Mesendoderm (in vitro differentiated cells): ENCODE measurements around the gene SCP2.
"Not testable (repeated sequence)": the region's sequence is repeated elsewhere in the genome, so short reads cannot be mapped to it uniquely, and the experiment has no call there.

Experiments used
- DNase-seq: peaks from one replicate; pipeline ENCODE4 v3.0.0; 2013
- H2AK5ac ChIP-seq: 2 replicates; pipeline ENCODE4 v1.6.1; 2013; ENCODE audit warnings: low read length, inconsistent platforms
- H2BK120ac ChIP-seq: 2 replicates; pipeline ENCODE4 v1.6.1; 2013; ENCODE audit warnings: low read depth, mild to moderate bottlenecking, low read length, moderate library complexity, mixed read lengths
- H2BK15ac ChIP-seq: replicated peaks from 2 replicates; pipeline ENCODE4 v1.6.1; 2013; ENCODE audit warnings: low read depth, mild to moderate bottlenecking, moderate library complexity
- H2BK5ac ChIP-seq: 2 replicates; pipeline ENCODE4 v1.6.1; 2013; ENCODE audit warnings: low read length, inconsistent platforms
- H3K18ac ChIP-seq: 2 replicates; pipeline ENCODE4 v1.6.1; 2013; ENCODE audit warnings: mild to moderate bottlenecking, low read length, mixed read lengths
- H3K23ac ChIP-seq: one replicate; pipeline ENCODE4 v1.6.1; 2013; ENCODE audit warnings: low read length
- H3K27ac ChIP-seq: 2 replicates; pipeline ENCODE4 v1.5.1; 2013; ENCODE audit warnings: low read depth, mild to moderate bottlenecking, inconsistent platforms, low read length, moderate library complexity
- H3K27me3 ChIP-seq: 2 replicates; pipeline ENCODE4 v1.6.1; 2013; ENCODE audit warnings: low read length, control low read depth, mild to moderate bottlenecking, inconsistent platforms; ENCODE audit not compliant: insufficient read depth, poor library complexity
- H3K36me3 ChIP-seq: 2 replicates; pipeline ENCODE4 v1.6.1; 2013; ENCODE audit warnings: low read length, inconsistent platforms; ENCODE audit not compliant: control insufficient read depth, insufficient read depth
- H3K4ac ChIP-seq: one replicate; pipeline ENCODE4 v1.6.1; 2013; ENCODE audit warnings: low read depth, mild to moderate bottlenecking, low read length, moderate library complexity
- H3K4me1 ChIP-seq: 2 replicates; pipeline ENCODE4 v1.6.1; 2013; ENCODE audit warnings: low read depth, low read length, inconsistent platforms; ENCODE audit not compliant: control insufficient read depth
- H3K4me2 ChIP-seq: 2 replicates; pipeline ENCODE4 v1.6.1; 2013; ENCODE audit warnings: low read length
- H3K4me3 ChIP-seq: 2 replicates; pipeline ENCODE4 v1.5.1; 2013; ENCODE audit warnings: mild to moderate bottlenecking, low read length
- H3K56ac ChIP-seq: one replicate; pipeline ENCODE4 v1.6.1; 2013; ENCODE audit warnings: low read length
- H3K79me1 ChIP-seq: 2 replicates; pipeline ENCODE4 v1.6.1; 2013; ENCODE audit warnings: low read length, inconsistent platforms
- H3K79me2 ChIP-seq: 2 replicates; pipeline ENCODE4 v1.6.1; 2013; ENCODE audit warnings: mild to moderate bottlenecking, low read length; ENCODE audit not compliant: control insufficient read depth, insufficient read depth
- H3K9ac ChIP-seq: 2 replicates; pipeline ENCODE4 v1.6.1; 2013; ENCODE audit warnings: low read length, inconsistent platforms
- H4K5ac ChIP-seq: one replicate; pipeline ENCODE4 v1.6.1; 2013; ENCODE audit warnings: low read length
- H4K8ac ChIP-seq: one replicate; pipeline ENCODE4 v1.6.1; 2013; ENCODE audit warnings: low read depth, mild to moderate bottlenecking, control low read depth, low read length, moderate library complexity
- WGBS: extraction: QIAGEN DNeasy Blood & Tissue Kit; methylation state at CpG from one replicate; pipeline ENCODE4 v1.1.7; 2013; ENCODE audit warnings: low lambda C conversion rate, missing lambda C conversion rate; ENCODE audit not compliant: insufficient coverage; ENCODE audit errors: extremely low coverage; 5-methylcytosine and 5-hydroxymethylcytosine counted together

Gene SCP2

DNA sequence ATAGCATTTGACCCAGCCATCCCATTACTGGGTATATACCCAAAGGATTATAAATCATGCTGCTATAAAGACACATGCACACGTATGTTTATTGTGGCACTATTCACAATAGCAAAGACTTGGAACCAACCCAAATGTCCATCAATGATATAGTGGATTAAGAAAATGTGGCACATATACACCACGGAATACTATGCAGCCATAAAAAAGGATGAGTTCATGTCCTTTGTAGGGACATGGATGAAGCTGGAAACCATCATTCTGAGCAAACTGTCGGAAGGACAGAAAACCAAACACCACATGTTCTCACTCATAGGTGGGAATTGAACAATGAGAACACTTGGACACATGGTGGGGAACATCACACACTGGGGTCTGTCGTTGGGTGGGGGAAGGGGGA, 83.2 kb downstream of the SCP2 start:
- WGBS: no CpG with 5 or more reads among the region's 4 CpGs
- H3K56ac ChIP-seq, H4K5ac ChIP-seq, H2BK15ac ChIP-seq, H3K9ac ChIP-seq, H4K8ac ChIP-seq, H3K79me1 ChIP-seq, H3K27ac ChIP-seq, H3K4ac ChIP-seq, H3K79me2 ChIP-seq, H3K4me3 ChIP-seq, DNase-seq, H2BK120ac ChIP-seq, H3K23ac ChIP-seq, H3K4me2 ChIP-seq, H3K18ac ChIP-seq, H2AK5ac ChIP-seq, H3K27me3 ChIP-seq, H2BK5ac ChIP-seq, H3K4me1 ChIP-seq, H3K36me3 ChIP-seq: not testable (repeated sequence)

- Histone ChIP-seq H3K4ac (no peak overlapping the region), H2AK5ac (no peak overlapping the region)
- peak; percentile 18 for DNase-seq
These were observed 84.1 kb downstream of the SCP2 start for GRCh38 chr1:53011175-53011574.

DNA sequence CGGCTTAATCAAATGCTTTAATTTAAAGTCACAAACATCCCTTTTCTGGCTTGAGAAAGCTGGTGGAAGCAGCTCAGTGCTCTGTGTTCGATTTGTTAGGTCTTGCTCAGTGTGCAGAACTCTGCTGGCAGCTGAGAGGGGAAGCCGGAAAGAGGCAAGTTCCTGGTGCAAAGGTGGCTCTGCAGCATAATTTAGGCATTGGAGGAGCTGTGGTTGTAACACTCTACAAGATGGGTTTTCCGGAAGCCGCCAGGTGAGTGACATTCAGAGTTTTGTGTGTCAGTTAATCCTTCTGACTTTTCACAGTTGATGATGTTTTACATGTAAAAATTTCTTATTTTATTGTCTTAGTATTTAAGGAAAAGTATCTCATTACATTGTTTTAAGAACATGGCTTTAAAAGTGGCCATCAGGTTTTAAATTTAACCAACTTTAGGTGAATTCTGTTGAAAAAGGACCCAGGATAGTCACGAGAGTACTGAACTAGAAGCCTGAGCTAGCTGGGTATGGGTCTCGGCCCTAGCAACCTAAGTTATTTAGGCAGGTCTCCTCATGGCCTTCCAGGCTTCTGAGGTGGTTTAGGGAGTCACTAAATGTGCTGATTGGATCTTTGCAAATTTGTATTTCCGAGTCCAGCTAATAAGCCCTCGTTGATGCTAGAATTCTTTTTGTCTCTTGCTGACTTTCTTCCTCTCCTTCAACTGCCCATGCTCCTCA, 87.9 kb downstream of the SCP2 start:
- peak overlapping the region; percentile 90 for H3K23ac ChIP-seq
- H3K4me1 ChIP-seq: no peaks in the 10 kb centered on the region
- peak overlapping the region; percentile 63 for H3K4me3 ChIP-seq
- no CpG with 5 or more reads among the region's 9 CpGs for WGBS
- peak overlapping the region; percentile 73 for H3K4me2 ChIP-seq
- H3K9ac ChIP-seq: peak overlapping the region; percentile 69
- no peak overlapping the region for H3K4ac ChIP-seq
- no peak overlapping the region for H2AK5ac ChIP-seq
- H3K27me3 ChIP-seq: no peaks in the 10 kb centered on the region
- H3K18ac ChIP-seq: no peak overlapping the region
- H3K36me3 ChIP-seq: no peaks in the 10 kb centered on the region
- peak; percentile 95 for DNase-seq
- no peak overlapping the region for H4K5ac ChIP-seq
- no peaks in the 10 kb centered on the region for H3K79me1 ChIP-seq
- H4K8ac ChIP-seq: no peak overlapping the region
- H2BK120ac ChIP-seq: no peak overlapping the region
- no peak overlapping the region for H2BK5ac ChIP-seq
- no peak overlapping the region for H3K27ac ChIP-seq
- H3K79me2 ChIP-seq: no peaks in the 10 kb centered on the region
- H3K56ac ChIP-seq: peak overlapping the region; percentile 71
- H2BK15ac ChIP-seq: no peak overlapping the region

More at GRCh38 chr1:53011175-53011574, 84.1 kb downstream of the SCP2 start:
- Histone ChIP-seq H2BK15ac (no peak overlapping the region), H2BK5ac (no peak overlapping the region), H2BK120ac (no peak overlapping the region), H3K4me1 (no peaks in the 10 kb centered on the region), H3K79me1 (no peaks in the 10 kb centered on the region), H3K27ac (no peak overlapping the region), H3K79me2 (no peaks in the 10 kb centered on the region), H4K8ac (no peak overlapping the region), H3K9ac (no peak overlapping the region), H3K18ac (no peak overlapping the region), H3K27me3 (no peaks in the 10 kb centered on the region), H3K23ac (no peak overlapping the region), H4K5ac (no peak overlapping the region), H3K4me2 (no peak overlapping the region), H3K56ac (no peak overlapping the region), H3K36me3 (no peaks in the 10 kb centered on the region), H3K4me3 (no peak overlapping the region)
- no CpG with 5 or more reads among the region's 4 CpGs for WGBS

- no peak overlapping the region for H2AK5ac ChIP-seq
- WGBS: no CpG with 5 or more reads among the region's 3 CpGs
- no peak overlapping the region for H3K27ac ChIP-seq
These were observed 88.4 kb downstream of the SCP2 start for GRCh38 chr1:53015508-53015860.

GRCh38 chr1:53016705-53017104, 89.6 kb downstream of the SCP2 start:
- Histone ChIP-seq H2AK5ac (no peak overlapping the region), H3K36me3 (no peaks in the 10 kb centered on the region), H3K4me1 (no peaks in the 10 kb centered on the region), H3K27ac (no peak overlapping the region), H2BK120ac (no peak overlapping the region), H4K5ac (no peak overlapping the region), H3K9ac (no peak overlapping the region), H4K8ac (no peak overlapping the region), H3K79me2 (no peaks in the 10 kb centered on the region), H3K4me3 (no peak overlapping the region), H3K79me1 (no peaks in the 10 kb centered on the region), H3K4ac (no peak overlapping the region), H3K27me3 (no peaks in the 10 kb centered on the region), H2BK15ac (no peak overlapping the region), H3K56ac (no peak overlapping the region), H3K4me2 (no peak overlapping the region), H3K23ac (no peak overlapping the region), H2BK5ac (no peak overlapping the region), H3K18ac (no peak overlapping the region)
- WGBS: no CpG with 5 or more reads among the region's 1 CpG
- no peak for DNase-seq

More at GRCh38 chr1:53015508-53015860, 88.4 kb downstream of the SCP2 start:
- no peak overlapping the region for H3K4ac ChIP-seq
- H4K5ac ChIP-seq: peak overlapping the region; percentile 26
- H3K4me2 ChIP-seq: peak overlapping the region; percentile 73
- H3K23ac ChIP-seq: peak overlapping the region; percentile 90
- H2BK120ac ChIP-seq: peak overlapping the region; percentile 45
- no peak overlapping the region for H2BK15ac ChIP-seq
- H3K4me1 ChIP-seq: no peaks in the 10 kb centered on the region
- no peaks in the 10 kb centered on the region for H3K79me2 ChIP-seq
- peak overlapping the region; percentile 71 for H3K56ac ChIP-seq
- peak overlapping the region; percentile 63 for H3K4me3 ChIP-seq
- no peak overlapping the region for H3K18ac ChIP-seq
- no peaks in the 10 kb centered on the region for H3K79me1 ChIP-seq
- peak overlapping the region; percentile 69 for H3K9ac ChIP-seq
- H4K8ac ChIP-seq: no peak overlapping the region
- no peak overlapping the region for H2BK5ac ChIP-seq
- H3K36me3 ChIP-seq: no peaks in the 10 kb centered on the region
- no peak for DNase-seq
- H3K27me3 ChIP-seq: no peaks in the 10 kb centered on the region

- no peak overlapping the region for H4K8ac ChIP-seq
- WGBS: no CpG with 5 or more reads among the region's 5 CpGs
- no peaks in the 10 kb centered on the region for H3K4me1 ChIP-seq
- no peak overlapping the region for H4K5ac ChIP-seq
- no peak overlapping the region for H2BK5ac ChIP-seq
- no peak overlapping the region for H3K4me3 ChIP-seq
- H3K27ac ChIP-seq: no peak overlapping the region
- H3K36me3 ChIP-seq: no peaks in the 10 kb centered on the region
- no peak overlapping the region for H3K56ac ChIP-seq
- H3K9ac ChIP-seq: no peak overlapping the region
- no peak overlapping the region for H3K23ac ChIP-seq
- no peak for DNase-seq
- no peak overlapping the region for H3K4me2 ChIP-seq
- H2BK15ac ChIP-seq: no peak overlapping the region
- H2AK5ac ChIP-seq: no peak overlapping the region
- H3K27me3 ChIP-seq: no peaks in the 10 kb centered on the region
- no peak overlapping the region for H3K18ac ChIP-seq
- H2BK120ac ChIP-seq: no peak overlapping the region
- H3K79me1 ChIP-seq: no peaks in the 10 kb centered on the region
- H3K79me2 ChIP-seq: no peaks in the 10 kb centered on the region
- no peak overlapping the region for H3K4ac ChIP-seq
These were observed 93.5 kb downstream of the SCP2 start for GRCh38 chr1:53020588-53020987.
